ENCODE results near the gene GREB1. TPM values are rescaled to one million over a fixed set of nuclear protein-coding genes. Genes with fewer than 3 reads are reported as not detected.

The GREB1 gene
- total and polyA plus RNA-seq, 2 of the 13 experiments (the other 11 are each of a cell fraction or from before 2014, with no cell fraction given), result 31.3 to 61.2 TPM

GRCh38 chr2:11681722-11682589, 148.1 kb downstream of the GREB1 start (continued):
- TF ChIP-seq BHLHE40 (IDR thresholded peaks at IDR 0.05; ENCODE audit: low read length) (0 out of 2 replicates have a peak, but pooled peaks have one; percentile 29), NKX3-1 (CRISPR knock-in tag; IDR thresholded peaks at IDR 0.05) (no peak), PAXIP1 (CRISPR knock-in tag; conservative IDR thresholded peaks at IDR 0.05) (peak; percentile 31), RBM39 (IDR thresholded peaks at IDR 0.05; ENCODE audit: low read depth, low read length, poor library complexity, severe bottlenecking) (peak; percentile 29), CSRNP1 (CRISPR knock-in tag; IDR thresholded peaks at IDR 0.05) (0 out of 2 replicates have a peak, but pooled peaks have one; percentile 44), ZNF280B (CRISPR knock-in tag; IDR thresholded peaks at IDR 0.05; ENCODE audit: borderline replicate concordance) (peak; percentile 36; the same call in 1 of the 2 replicates), NFKB2 (CRISPR knock-in tag; IDR thresholded peaks at IDR 0.05; ENCODE audit: borderline replicate concordance) (peak; percentile 29; the same call in 1 of the 2 replicates), ZNF33B (CRISPR knock-in tag; IDR thresholded peaks at IDR 0.05) (0 out of 2 replicates have a peak, but pooled peaks have one; percentile 69), PBX2 (CRISPR knock-in tag; IDR thresholded peaks at IDR 0.05) (no peak), BCL3 (CRISPR knock-in tag; IDR thresholded peaks at IDR 0.05) (0 out of 2 replicates have a peak, but pooled peaks have one; percentile 50), ATAD3A (CRISPR knock-in tag; IDR thresholded peaks at IDR 0.05) (no peak), NR2C2 (CRISPR knock-in tag; IDR thresholded peaks at IDR 0.05; ENCODE audit: borderline replicate concordance) (0 out of 2 replicates have a peak, but pooled peaks have one; percentile 32), FOSL2 (CRISPR knock-in tag; IDR thresholded peaks at IDR 0.05) (0 out of 2 replicates have a peak, but pooled peaks have one; percentile 11), TRIM22 (IDR thresholded peaks at IDR 0.05) (no peak), SP4 (CRISPR knock-in tag; IDR thresholded peaks at IDR 0.05) (0 out of 2 replicates have a peak, but pooled peaks have one; percentile 17), YY1 (IDR thresholded peaks at IDR 0.05; ENCODE audit: insufficient read depth, insufficient replicate concordance, low read depth, low read length) (peak; percentile 20), ZNF12 (CRISPR knock-in tag; IDR thresholded peaks at IDR 0.05) (no peak)

Data from HepG2 (cell line).